GM12801 (cell line): Measurements from ENCODE around the gene LACTB.

Source experiments
- CTCF ChIP-seq: IDR thresholded peaks from one replicate; pipeline ENCODE4 v1.5.1; 2011; ENCODE audit warnings: control low read depth; ENCODE audit not compliant: insufficient read length; ENCODE audit errors: extremely low read depth

The LACTB gene

GRCh38 chr15:63090887-63091286 lies 30.8 kb upstream of the LACTB start:
- TF ChIP-seq CTCF: no peak

GRCh38 chr15:63091679-63092446 lies 29.8 kb upstream of the LACTB start:
- no peak for TF ChIP-seq CTCF

GRCh38 chr15:63093486-63094205 lies 28.0 kb upstream of the LACTB start:
- no peak for TF ChIP-seq CTCF

- TF ChIP-seq CTCF: no peak
Observed at GRCh38 chr15:63094495-63094931, 27.1 kb upstream of the LACTB start.

- no peak for TF ChIP-seq CTCF
Observed at GRCh38 chr15:63096178-63096577, 25.5 kb upstream of the LACTB start.

- no peak for TF ChIP-seq CTCF
Observed at GRCh38 chr15:63103416-63103815, 18.2 kb upstream of the LACTB start.

- no peak for TF ChIP-seq CTCF
Observed at GRCh38 chr15:63104727-63105126, 16.9 kb upstream of the LACTB start.
